Measurements from ENCODE around the gene OR6C74. TPM values are rescaled to one million over a fixed set of nuclear protein-coding genes. Genes with fewer than 3 reads are reported as not detected.

Gene OR6C74
- total RNA-seq (not detected), polyA plus RNA-seq (not detected)

- 79% methylated on average over 3 of the region's 3 CpGs for WGBS
- no peak within 1 kb of the TSS for H3K4me3 ChIP-seq (ENCODE audit: low read depth, low read length)
- H3K4me1 ChIP-seq (ENCODE audit: insufficient read depth): no peaks in the 10 kb centered on the region
- no peaks in the 10 kb centered on the region for H3K36me3 ChIP-seq (ENCODE audit: insufficient read depth)
- no peak for DNase-seq (ENCODE audit: extremely low spot score)
- no peak within 1 kb of the TSS for H3K27ac ChIP-seq (ENCODE audit: low read depth)
Observed at GRCh38 chr12:55244309-55244708, at the start of gene OR6C74. TSS of gene OR6C74 (plus strand) at chr12:55244609. CDS start at chr12:55247288, 2,679 bp downstream.

DNA sequence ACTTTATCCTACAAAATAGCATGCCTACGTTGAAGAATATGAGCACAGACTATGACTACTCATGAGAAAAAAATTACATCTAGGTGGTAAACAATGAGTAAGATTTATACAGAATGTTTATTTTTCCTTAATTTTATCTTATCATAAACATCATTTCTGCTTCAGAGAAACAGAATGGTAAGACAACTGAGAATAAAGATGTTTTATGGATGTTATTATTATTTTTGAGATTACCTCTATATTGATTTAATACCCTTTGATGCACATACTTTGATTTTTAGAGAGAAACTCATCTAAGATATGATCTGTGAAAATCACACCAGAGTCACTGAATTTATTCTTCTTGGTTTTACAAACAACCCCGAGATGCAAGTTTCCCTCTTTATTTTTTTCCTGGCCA is 23.7 kb upstream of the OR6C74 start, which contains the start of gene OR10A7:
OR10A7 (plus strand) TSS at position 301 of the 400 bp plus-strand sequence; CDS start at position 301, 0 bp downstream.
- Histone ChIP-seq H3K4me1 (ENCODE audit: insufficient read depth) (no peaks in the 10 kb centered on the region), H3K36me3 (ENCODE audit: insufficient read depth) (no peaks in the 10 kb centered on the region), H3K4me3 (ENCODE audit: low read depth, low read length) (no peak within 1 kb of the TSS), H3K27ac (ENCODE audit: low read depth) (no peak within 1 kb of the TSS)
- WGBS: 71% methylated on average over 2 of the region's 2 CpGs
- DNase-seq (ENCODE audit: extremely low spot score): no peak

GRCh38 chr12:55226523-55226922 is 17.9 kb upstream of the OR6C74 start:
- H3K4me3 ChIP-seq (ENCODE audit: low read depth, low read length): no peak overlapping the region
- DNase-seq (ENCODE audit: extremely low spot score): no peak
- H3K27ac ChIP-seq (ENCODE audit: low read depth): no peak overlapping the region
- H3K36me3 ChIP-seq (ENCODE audit: insufficient read depth): no peaks in the 10 kb centered on the region
- no peaks in the 10 kb centered on the region for H3K4me1 ChIP-seq (ENCODE audit: insufficient read depth)
- WGBS: 55% methylated on average over 1 of the region's 1 CpG

DNA sequence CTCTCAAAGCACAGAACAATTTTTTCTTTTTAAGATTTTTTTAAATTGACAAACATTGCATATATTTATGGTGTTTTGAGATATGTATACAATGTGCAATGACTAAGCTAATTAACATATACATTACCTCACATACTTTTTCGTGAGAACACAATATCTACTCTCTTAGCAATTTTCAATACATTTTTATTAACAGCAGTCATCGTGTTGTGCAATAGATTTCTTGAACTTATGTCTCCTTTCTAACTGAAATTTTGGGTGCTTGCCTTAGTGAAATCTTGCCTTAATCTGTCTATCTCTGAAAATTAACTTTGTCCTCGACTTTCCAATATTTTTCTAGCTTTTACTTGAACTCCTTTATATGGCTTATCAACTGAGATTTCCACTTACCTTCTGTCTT is 16.8 kb upstream of the OR6C74 start:
- Histone ChIP-seq H3K4me3 (ENCODE audit: low read depth, low read length) (no peak overlapping the region), H3K27ac (ENCODE audit: low read depth) (no peak overlapping the region), H3K36me3 (ENCODE audit: insufficient read depth) (no peaks in the 10 kb centered on the region), H3K4me1 (ENCODE audit: insufficient read depth) (no peaks in the 10 kb centered on the region)
- 36% methylated on average over 3 of the region's 3 CpGs for WGBS
- no peak for DNase-seq (ENCODE audit: extremely low spot score)

- H3K4me1 ChIP-seq (ENCODE audit: insufficient read depth): no peaks in the 10 kb centered on the region
- WGBS: 54% methylated on average over 1 of the region's 1 CpG
- no peaks in the 10 kb centered on the region for H3K36me3 ChIP-seq (ENCODE audit: insufficient read depth)
- no peak overlapping the region for H3K4me3 ChIP-seq (ENCODE audit: low read depth, low read length)
- H3K27ac ChIP-seq (ENCODE audit: low read depth): no peak overlapping the region
- no peak for DNase-seq (ENCODE audit: extremely low spot score)
Observed at GRCh38 chr12:55246159-55246558, 1.8 kb downstream of the OR6C74 start.

- Histone ChIP-seq H3K27ac (ENCODE audit: low read depth) (no peak overlapping the region), H3K4me3 (ENCODE audit: low read depth, low read length) (no peak overlapping the region), H3K36me3 (ENCODE audit: insufficient read depth) (no peaks in the 10 kb centered on the region), H3K4me1 (ENCODE audit: insufficient read depth) (no peaks in the 10 kb centered on the region)
- 53% methylated on average over 3 of the region's 3 CpGs for WGBS
- no peak for DNase-seq (ENCODE audit: extremely low spot score)
Observed at GRCh38 chr12:55250944-55251343, 6.5 kb downstream of the OR6C74 start.

DNA sequence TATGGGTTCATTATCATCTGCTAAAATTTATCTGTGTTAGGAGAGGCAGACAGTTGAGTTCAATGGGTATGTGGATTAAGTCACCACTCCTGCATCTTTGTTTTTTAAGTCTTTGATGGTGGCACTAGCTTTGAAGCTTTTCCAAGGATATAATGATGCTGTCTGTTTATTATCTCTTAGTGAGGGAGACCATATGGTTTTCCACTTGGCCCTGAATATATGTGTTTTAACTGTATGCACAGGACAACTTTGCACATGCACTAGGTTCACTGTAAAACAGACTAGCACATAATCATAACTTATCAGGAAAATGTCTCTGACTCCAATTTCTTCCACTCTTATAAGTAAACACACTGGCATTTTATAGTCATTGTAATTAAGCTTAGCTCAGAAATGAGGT is 8.9 kb downstream of the OR6C74 start:
- Histone ChIP-seq H3K4me3 (ENCODE audit: low read depth, low read length) (no peak overlapping the region), H3K4me1 (ENCODE audit: insufficient read depth) (no peaks in the 10 kb centered on the region), H3K36me3 (ENCODE audit: insufficient read depth) (no peaks in the 10 kb centered on the region), H3K27ac (ENCODE audit: low read depth) (no peak overlapping the region)
- DNase-seq (ENCODE audit: extremely low spot score): no peak

- no peak overlapping the region for H3K4me3 ChIP-seq (ENCODE audit: low read depth, low read length)
- DNase-seq (ENCODE audit: extremely low spot score): no peak
- WGBS: 80% methylated on average over 4 of the region's 4 CpGs
- no peaks in the 10 kb centered on the region for H3K36me3 ChIP-seq (ENCODE audit: insufficient read depth)
- H3K27ac ChIP-seq (ENCODE audit: low read depth): no peak overlapping the region
- no peaks in the 10 kb centered on the region for H3K4me1 ChIP-seq (ENCODE audit: insufficient read depth)
Observed at GRCh38 chr12:55256831-55257230, 12.4 kb downstream of the OR6C74 start.

DNA sequence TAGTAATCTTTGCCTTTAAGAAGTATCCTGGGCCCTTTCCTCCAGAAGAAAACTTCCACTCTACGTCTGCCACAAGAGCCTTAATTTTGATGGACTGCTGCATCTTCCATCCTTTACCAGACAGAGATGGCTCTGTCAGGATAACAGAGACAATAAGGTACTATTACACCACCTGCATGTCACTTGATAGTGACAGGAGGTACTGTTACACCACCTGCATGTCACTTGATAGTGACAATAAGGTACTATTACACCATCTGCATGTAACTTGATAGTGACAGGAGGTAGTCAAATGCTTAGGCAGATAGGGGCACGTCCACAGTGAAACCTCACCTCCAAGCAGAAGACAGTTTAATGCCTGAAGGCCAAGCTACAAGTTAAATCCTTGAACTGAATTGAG is 13.9 kb downstream of the OR6C74 start:
- 69% methylated on average over 2 of the region's 2 CpGs for WGBS
- no peak overlapping the region for H3K4me3 ChIP-seq (ENCODE audit: low read depth, low read length)
- no peaks in the 10 kb centered on the region for H3K36me3 ChIP-seq (ENCODE audit: insufficient read depth)
- H3K4me1 ChIP-seq (ENCODE audit: insufficient read depth): no peaks in the 10 kb centered on the region
- no peak for DNase-seq (ENCODE audit: extremely low spot score)
- no peak overlapping the region for H3K27ac ChIP-seq (ENCODE audit: low read depth)

DNA sequence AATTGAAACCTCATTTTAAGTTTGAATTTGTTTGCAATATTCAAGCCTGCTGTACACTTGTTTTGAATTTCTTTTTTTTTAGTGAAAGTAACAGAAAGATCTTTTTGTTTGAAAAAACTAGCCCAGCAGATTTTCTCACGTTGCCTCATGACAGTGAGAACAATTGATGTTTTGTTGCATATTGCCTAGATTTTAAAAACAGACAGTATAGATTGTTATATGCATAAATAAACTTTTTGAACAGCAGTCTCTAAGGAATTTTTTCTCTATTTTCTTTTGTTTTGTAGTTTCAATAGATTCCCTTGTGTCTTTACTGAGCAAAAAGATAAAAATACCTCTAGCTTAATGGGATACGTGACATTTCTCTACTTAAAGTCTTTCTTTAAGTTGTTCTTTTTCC is 36.6 kb downstream of the OR6C74 start:
- H3K27ac ChIP-seq (ENCODE audit: low read depth): no peak overlapping the region
- DNase-seq (ENCODE audit: extremely low spot score): no peak
- 67% methylated on average over 2 of the region's 2 CpGs for WGBS
- H3K36me3 ChIP-seq (ENCODE audit: insufficient read depth): no peaks in the 10 kb centered on the region
- no peak overlapping the region for H3K4me3 ChIP-seq (ENCODE audit: low read depth, low read length)
- no peaks in the 10 kb centered on the region for H3K4me1 ChIP-seq (ENCODE audit: insufficient read depth)

- WGBS: 41% methylated on average over 2 of the region's 2 CpGs
- no peak for DNase-seq (ENCODE audit: extremely low spot score)
- H3K4me1 ChIP-seq (ENCODE audit: insufficient read depth): no peaks in the 10 kb centered on the region
Observed at GRCh38 chr12:55289999-55290398, 45.6 kb downstream of the OR6C74 start.

More at GRCh38 chr12:55289999-55290398, 45.6 kb downstream of the OR6C74 start:
- Histone ChIP-seq H3K36me3 (ENCODE audit: insufficient read depth) (no peaks in the 10 kb centered on the region), H3K4me3 (ENCODE audit: low read depth, low read length) (no peak overlapping the region), H3K27ac (ENCODE audit: low read depth) (no peak overlapping the region)

Other genes starting within 250 kb of the OR6C74 start
- 0.11 TPM for gene NEUROD4, start 224.6 kb upstream of the OR6C74 start, total RNA-seq
- not detected for gene NEUROD4, start 224.6 kb upstream of the OR6C74 start, polyA plus RNA-seq
- not detected for gene OR9K2, start 118.2 kb upstream of the OR6C74 start, total RNA-seq
- gene OR9K2, start 118.2 kb upstream of the OR6C74 start, polyA plus RNA-seq: not detected
- gene OR10A7, start 23.6 kb upstream of the OR6C74 start, total RNA-seq: not detected
- gene OR10A7, start 23.6 kb upstream of the OR6C74 start, polyA plus RNA-seq: not detected
- not detected for gene OR6C6, start 52.0 kb downstream of the OR6C74 start, total RNA-seq
- gene OR6C6, start 52.0 kb downstream of the OR6C74 start, polyA plus RNA-seq: not detected
- not detected for gene OR6C1, start 69.7 kb downstream of the OR6C74 start, total RNA-seq
- not detected for gene OR6C1, start 69.7 kb downstream of the OR6C74 start, polyA plus RNA-seq
- gene OR6C3, start 86.1 kb downstream of the OR6C74 start, total RNA-seq: not detected
- gene OR6C3, start 86.1 kb downstream of the OR6C74 start, polyA plus RNA-seq: not detected
- not detected for gene OR6C75, start 118.4 kb downstream of the OR6C74 start, total RNA-seq
- gene OR6C75, start 118.4 kb downstream of the OR6C74 start, polyA plus RNA-seq: not detected
- not detected for gene OR6C65, start 155.9 kb downstream of the OR6C74 start, total RNA-seq
- not detected for gene OR6C65, start 155.9 kb downstream of the OR6C74 start, polyA plus RNA-seq
- gene OR6C76, start 181.6 kb downstream of the OR6C74 start, total RNA-seq: not detected
- not detected for gene OR6C76, start 181.6 kb downstream of the OR6C74 start, polyA plus RNA-seq
- gene OR6C2, start 199.5 kb downstream of the OR6C74 start, total RNA-seq: 0.42 TPM
- gene OR6C2, start 199.5 kb downstream of the OR6C74 start, polyA plus RNA-seq: not detected
- not detected for gene OR6C70, start 225.5 kb downstream of the OR6C74 start, total RNA-seq
- gene OR6C70, start 225.5 kb downstream of the OR6C74 start, polyA plus RNA-seq: not detected
- gene OR6C68, start 247.8 kb downstream of the OR6C74 start, total RNA-seq: not detected
- gene OR6C68, start 247.8 kb downstream of the OR6C74 start, polyA plus RNA-seq: not detected